Urothelium cell line (cell line): ENCODE results near the gene CPA5.

Experiments
- DNase-seq: peaks from one replicate; pipeline ENCODE4 v3.0.0; 2011; ENCODE audit warnings: low spot score, mixed read lengths
- FAIRE-seq: peaks from 2 replicates; lab custom pipeline; 2011; peaks lifted over from hg19 to GRCh38; lab: Jason Lieb, UNC

CPA5 gene

GRCh38 chr7:130393841-130394411 is 49.3 kb downstream of the CPA5 start:
- DNase-seq (no peak), FAIRE-seq (no peak)

DNA sequence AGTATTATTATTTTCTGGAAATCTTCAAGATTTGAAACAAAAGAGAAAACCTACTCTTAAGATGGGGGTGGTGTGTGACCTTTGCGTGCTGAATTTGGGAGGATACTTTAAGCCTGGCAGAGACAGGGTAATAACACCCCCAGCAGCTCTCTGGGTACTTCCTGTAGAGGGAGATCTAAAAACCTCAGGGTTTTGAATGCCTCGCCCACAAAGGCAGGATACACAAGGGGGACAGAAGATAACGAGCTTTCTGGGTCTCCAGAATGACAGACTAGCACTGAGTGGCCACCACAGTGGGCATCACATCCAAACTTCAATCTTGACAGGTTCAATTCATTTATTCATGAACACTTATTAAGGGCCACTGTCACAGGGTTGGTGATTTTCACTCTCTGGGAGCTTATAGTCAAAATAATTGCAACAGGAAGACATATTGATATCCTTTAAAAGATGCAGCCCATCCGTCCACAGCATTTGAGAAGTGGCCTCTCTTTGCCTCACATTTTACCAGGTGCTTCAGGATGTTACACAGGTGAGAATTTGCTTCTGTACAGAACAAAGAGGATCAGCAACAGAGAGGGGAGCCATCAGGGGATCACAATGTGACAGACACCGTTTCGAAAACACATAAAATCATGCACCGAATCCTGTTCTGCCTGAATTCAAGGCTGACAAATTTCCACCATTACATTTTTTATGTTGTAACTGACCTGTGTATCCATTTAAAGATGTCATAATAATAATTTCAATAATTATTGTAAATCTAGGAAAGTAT is 50.0 kb downstream of the CPA5 start:
- FAIRE-seq (no peak), DNase-seq (no peak)

DNA sequence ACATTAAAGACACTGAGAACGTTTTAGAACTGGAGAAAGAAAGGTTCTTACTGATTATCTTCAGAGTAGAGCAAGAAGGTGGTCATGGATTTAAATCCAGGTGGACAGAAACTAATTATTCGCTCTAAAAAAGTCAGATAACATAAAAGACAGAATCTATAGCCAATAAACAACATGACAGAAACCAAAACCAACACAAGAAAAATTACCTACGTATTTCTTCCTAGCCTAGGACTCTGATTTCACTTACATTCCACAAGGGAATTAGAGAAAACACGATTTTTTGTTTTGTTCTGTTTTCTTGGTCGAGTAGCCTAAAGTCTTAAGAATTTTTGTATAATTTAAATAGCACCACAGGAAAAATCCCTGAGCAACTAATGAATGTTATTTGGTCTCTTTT is 50.8 kb downstream of the CPA5 start:
- FAIRE-seq (no peak), DNase-seq (no peak)

DNA sequence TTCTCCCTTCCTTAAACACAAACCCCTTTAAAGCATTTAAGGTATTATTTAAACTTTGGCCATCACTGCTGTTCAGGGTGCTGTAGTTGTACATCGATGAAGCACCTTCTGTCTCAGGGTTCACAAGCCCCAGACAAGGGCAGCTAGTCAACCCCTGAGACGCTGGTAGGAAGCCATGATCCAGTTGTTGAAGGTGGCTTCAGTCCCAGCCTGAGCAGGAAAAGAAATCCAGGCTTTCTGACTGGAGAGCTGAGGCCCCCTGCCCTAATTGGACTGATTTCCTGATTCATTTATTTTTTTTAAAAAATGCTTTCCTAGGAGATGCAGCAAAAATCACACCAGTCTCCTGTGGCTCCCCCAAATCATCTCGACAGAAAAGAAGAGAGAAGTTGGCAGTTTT is 51.5 kb downstream of the CPA5 start:
- no peak for FAIRE-seq

DNA sequence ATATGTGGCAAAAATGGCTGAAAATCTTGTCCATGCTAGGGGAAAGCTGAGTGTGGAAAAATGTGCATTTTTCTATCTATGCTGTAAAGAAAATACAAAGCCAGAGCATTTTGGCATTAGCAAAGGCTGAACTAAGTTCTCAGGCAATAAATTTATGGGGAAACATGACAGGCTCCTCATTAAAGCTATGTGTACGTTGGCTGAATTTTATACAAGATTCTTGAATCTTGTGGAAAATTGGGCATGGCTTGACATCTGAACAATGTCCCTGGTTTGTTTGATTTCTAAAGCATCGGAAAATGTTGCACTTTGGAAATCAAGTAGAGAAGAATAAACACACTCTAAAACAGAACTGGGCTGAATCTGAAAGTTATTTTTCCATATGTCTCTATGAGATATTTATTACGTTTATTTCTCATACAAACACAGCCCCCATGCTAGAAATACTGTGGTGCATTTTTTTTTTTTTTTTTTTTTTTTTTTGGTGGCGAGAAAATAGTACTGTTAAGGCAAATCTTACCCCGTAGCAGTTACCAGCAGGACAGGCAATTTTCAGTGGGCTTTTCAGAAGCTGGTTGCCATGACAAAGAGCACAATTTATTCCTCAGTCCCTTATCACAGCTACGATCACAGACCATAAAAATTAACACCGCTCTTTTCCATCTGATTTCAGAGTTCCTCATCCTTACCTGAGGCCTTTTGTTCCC is 52.6 kb downstream of the CPA5 start:
- DNase-seq (no peak), FAIRE-seq (no peak)

More for the DNA sequence above, 51.5 kb downstream of the CPA5 start:
- no peak for DNase-seq

DNA sequence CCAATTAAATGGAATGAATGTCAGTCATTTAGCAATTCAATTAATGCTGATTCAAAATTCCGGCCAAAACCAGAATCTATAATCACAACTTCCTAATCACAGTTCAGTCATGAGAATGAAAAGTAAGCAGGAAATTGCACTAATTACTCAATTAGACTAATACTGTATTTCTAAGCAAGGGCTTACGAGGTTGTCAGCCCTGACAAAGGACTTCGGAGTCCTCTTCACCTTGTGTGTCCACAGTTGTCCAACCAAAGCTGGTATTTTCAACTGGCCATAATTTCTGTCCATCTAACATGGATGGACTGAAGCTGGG is 53.1 kb downstream of the CPA5 start:
- FAIRE-seq = no peak
- no peak for DNase-seq

GRCh38 chr7:130398526-130399090 is 54.0 kb downstream of the CPA5 start:
- DNase-seq (no peak), FAIRE-seq (no peak)

DNA sequence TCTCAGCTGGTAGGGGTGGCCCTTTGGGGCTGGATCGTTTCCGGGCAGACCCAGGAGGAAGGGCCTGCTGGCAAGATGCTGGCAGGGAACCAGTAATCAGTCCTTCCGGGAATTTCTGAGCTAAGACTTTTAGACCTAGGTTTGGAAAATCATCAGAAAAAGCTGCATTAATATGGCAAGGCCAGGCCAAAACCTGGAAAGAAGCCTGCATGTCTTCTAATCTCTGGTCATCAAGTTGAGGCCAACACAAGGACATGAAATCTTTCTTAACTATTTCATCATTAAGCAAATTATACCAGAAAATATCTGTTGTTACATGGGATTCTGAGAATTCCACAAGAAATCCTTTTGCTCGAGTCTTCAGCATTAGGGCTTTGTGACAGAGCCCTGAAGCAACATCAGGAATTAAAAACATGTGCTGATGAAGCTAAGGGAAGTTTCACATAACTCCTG is 55.5 kb downstream of the CPA5 start:
- DNase-seq (no peak), FAIRE-seq (no peak)

- no peak for FAIRE-seq
- no peak for DNase-seq
Measured at GRCh38 chr7:130401101-130401500, 56.5 kb downstream of the CPA5 start.

DNA sequence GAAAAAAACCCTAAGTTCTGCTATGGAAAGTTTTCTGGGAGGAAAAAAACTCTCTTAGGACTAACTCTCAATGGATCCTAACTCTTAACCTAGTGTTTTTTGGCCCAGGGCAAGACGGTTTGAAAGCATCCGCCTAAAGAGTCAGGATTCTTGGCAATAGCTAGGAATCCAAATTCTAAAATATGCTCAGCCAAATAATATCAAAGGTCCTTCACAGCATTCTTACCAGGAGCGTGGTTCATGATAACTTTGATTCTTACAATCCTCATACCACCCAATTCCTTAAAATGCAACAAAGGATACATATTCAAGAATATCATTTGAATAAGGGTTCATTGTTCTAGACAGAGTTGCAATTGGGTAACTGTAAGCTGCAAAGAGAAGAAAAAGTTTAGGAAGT is 57.0 kb downstream of the CPA5 start:
- FAIRE-seq (no peak), DNase-seq (no peak)

DNA sequence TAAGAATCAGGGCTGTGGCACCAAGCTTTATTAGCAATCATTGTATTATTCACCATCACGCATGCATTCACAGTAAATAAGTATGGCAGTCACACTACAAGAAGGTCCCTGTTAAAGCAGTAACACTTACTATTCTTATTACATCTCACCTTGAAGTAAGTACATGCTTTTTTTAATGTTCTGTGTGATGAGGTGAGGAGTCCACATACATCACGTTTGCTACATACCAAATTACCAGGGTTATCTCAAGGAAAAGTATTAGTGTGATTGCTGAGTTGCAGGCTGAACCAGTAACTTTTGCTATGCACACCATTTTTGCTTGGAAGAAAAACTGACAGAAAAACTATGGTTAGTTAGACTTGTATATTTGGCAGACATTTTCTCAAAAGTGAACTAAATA is 60.4 kb downstream of the CPA5 start:
- FAIRE-seq (no peak), DNase-seq (no peak)

- DNase-seq = no peak
- FAIRE-seq = no peak
Measured at GRCh38 chr7:130409067-130409711, 64.6 kb downstream of the CPA5 start.

DNA sequence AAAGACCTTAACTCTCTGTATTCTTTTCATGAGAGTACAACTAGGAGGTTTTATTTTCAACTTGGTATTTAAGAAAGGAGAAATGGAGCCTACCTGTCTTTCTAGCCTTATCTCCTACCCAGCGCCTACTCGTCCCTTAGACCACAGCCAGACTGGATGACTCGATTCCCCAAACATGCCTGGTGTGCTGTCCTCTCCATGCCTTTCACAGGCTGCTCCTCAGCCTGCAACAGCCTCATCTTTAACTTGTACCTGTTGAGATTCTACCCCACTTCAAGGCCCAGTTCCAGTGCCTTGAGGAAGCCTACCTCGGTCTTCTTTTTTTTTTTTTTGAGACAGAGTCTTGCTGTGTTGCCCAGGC is 65.1 kb downstream of the CPA5 start:
- FAIRE-seq = no peak

DNA sequence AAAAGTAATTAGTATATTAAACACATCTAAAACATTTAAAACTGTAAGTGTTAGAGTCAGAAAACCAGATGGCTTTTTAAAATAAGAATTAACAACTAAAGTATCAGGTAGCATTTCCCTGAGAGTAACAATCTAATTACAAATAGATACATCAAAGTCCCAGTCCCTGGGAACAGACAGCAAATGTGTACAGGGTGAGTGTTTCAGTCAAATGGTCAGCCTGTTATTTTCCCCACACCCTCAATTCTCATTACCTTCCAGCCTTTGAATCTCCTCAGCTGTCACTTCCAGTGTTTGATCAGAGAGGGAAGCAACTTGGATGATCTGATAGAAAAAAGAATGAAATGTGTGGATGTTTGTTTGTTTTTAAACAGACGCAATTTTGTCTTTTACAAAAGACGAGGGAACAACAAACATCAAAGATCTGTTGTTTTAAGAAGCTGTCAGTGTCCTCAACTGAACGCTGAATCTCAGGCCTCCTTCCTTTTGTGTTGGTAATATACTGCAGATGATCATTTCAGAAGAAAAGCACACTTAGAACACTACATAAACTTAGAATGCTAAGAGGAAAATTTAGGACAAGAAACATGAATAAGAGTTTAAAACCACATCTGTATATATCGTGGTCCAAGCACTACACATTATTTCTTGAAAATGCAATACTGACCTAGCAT is 66.4 kb downstream of the CPA5 start:
- no peak for FAIRE-seq
- no peak for DNase-seq

More for the DNA sequence above, 65.1 kb downstream of the CPA5 start:
- DNase-seq = no peak

DNA sequence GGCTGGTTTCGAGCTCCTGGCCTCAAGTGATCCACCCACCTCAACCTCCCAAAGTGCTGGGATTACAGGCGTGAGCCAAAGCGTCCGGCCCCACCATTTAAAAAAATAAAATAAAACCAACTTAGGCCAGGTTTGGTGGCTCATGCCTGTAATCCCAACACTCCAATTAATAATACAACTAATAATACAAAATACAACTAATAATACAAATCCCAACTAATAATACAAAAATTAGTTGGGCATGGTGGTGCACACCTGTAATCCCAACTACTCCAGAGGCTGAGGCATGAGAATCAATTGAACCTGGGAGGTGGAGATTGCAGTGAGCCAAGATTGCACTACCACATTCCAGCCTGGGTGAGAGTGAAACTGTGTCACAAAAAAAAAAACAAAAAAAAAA is 68.6 kb downstream of the CPA5 start:
- no peak for FAIRE-seq
- no peak for DNase-seq

DNA sequence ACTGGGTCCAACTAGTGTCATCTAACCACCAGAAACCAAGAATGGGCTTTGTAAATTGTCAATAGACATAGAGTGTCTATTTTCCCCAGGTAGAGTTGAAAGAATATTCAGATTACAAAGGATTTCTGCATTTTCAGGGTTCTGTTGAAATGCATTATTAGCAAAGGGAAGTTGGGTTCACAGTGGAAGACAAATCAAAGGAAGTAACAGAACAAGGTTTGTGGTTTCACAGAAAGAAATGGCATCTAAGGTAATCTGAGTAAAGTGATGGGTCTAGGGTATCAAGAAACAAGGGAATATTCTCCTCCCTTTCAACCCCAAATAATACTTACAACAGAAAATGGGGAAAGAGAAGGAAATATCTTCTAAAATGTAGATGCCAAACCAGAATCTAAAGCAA is 70.4 kb downstream of the CPA5 start:
- DNase-seq (no peak), FAIRE-seq (no peak)

DNA sequence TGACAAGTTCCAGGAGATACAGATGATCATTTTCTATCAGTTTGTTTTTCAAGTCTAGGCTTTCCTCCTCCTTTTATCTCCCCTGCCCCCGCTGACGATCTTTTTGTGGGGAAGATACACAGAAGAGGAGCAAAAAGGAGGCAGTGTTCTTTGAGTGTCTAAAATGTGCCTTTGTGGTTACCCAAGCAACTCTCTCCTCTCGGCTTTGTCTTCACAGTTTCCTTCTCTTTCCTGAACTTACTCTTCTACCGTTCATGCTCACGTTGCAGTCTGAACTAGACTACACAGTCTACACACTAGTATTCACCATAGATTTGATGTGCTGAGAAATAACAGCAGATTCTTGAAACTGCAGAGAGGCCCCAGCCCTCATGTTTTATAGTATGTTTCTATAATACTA is 72.6 kb downstream of the CPA5 start:
- FAIRE-seq (no peak), DNase-seq (no peak)

DNA sequence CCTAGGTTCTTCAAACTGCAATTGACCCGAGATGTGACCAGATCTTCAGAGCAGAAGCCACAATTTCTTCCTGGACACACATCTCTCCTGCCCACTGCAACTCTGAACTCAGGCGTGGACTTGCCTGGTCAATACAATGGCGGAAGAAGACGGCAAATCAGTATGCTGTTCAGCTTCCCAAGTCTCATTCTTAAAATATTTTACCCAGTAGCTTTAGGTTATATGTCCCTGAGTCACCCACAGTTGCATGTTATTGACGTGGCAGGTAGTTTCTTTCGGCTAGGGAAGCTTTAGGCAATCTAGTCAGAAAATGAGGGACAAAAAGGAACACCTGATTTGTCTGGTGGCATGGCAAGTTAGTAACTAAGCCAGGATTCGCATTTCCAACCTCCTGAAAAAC is 73.7 kb downstream of the CPA5 start:
- no peak for FAIRE-seq
- DNase-seq = no peak
